Stimulated activated CD4-positive, alpha-beta T cell treated with anti-CD3 and anti-CD28 coated beads, Interleukin-1b, Interleukin-23, amount 100 ng/mL, for 1 hour (primary cell): ENCODE measurements around the gene MAMDC4.

ENCODE experiments used
- DNase-seq, 2 donors: peaks; one replicate each; pipeline ENCODE4 v3.0.0-alpha.2; 2020; ENCODE audit warnings: low read depth in 2 of 2

The MAMDC4 gene

DNA sequence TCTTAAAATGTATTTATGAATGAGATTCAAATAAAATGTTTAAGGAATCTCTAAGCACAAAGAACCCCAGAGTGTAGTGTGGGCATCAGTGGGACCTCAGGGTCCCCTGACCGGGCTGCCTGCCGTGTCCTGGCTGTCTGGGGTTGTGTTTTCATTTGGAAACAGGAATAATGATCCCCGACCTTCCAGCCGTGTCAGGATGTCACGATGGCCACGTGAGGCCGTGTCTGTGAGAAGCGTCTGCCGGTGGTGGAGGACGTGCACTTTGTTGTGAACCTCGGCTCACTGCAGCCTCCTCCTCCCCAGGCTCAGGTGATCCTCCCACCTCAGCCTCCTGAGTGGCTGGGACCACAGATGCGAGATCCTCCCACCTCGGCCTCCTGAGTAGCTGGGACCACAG, 38.5 kb downstream of the MAMDC4 start:
- DNase-seq, result no peak

DNA sequence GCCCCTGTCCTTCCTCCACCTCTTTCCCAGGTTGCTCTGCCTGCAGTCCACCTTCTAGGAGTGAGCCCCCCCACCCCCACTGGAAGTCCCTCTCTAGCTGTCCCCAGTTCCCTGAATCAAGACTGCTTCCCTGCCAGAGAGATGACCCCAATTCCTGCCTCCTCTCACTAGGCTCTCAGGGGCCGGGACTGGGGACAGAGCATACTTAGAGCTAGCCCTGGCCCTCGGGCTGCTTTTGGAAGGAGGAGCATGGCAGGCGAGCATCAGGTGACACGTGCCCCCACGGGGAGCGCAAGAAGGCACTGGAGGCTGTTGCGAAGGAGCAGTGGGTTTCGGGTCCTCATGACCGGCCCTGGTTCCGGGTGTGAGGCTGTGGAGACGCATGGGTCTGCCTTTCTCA, 43.9 kb downstream of the MAMDC4 start:
- no peak for DNase-seq

DNA sequence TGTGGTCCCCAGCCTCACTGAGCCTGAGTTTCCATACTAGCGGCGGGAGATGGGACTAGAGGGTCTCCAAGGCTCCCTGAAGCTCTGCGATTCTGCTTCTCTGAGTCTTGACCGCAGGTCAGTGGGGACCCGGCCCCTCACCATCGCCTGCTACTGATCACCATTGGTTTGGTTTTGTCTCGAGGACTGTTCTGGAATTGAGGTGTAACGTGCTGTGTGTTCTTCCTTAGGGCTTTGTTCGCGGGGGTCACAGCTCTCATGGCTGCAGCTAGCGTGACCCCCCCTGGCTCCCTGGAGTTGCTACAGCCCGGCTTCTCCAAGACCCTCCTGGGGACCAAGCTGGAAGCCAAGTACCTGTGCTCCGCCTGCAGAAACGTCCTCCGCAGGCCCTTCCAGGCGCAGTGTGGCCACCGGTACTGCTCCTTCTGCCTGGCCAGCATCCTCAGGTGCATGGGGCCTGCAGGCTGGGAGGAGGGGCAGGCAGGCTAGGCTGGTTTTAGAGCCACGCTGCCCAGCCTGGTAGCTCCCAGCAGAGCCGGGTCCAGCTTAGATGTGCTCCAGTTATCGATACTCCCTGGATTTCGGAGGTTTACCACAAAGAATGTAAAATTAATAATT, 46.4 kb downstream of the MAMDC4 start:
- DNase-seq, result no peak

DNA sequence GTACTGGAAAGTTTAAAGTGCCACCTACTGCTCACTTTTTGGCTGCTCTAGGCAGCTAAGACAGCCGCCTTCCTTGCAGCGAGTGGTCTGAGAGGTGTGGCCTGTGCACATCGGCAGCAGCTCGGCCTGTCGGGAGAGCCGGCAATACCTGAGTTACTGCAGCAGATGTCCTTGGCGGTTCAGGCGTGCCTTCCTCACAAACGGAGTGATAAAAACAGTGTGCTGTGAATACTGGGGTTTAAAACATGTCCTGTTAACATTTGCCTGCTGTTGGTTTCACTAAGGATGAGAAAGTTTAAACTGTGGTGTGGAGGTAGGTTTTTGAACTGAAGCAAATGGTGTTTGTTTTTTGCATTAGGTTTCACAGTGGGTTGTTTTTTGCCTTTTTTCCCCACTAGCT, 47.0 kb downstream of the MAMDC4 start:
- DNase-seq, result no peak

DNA sequence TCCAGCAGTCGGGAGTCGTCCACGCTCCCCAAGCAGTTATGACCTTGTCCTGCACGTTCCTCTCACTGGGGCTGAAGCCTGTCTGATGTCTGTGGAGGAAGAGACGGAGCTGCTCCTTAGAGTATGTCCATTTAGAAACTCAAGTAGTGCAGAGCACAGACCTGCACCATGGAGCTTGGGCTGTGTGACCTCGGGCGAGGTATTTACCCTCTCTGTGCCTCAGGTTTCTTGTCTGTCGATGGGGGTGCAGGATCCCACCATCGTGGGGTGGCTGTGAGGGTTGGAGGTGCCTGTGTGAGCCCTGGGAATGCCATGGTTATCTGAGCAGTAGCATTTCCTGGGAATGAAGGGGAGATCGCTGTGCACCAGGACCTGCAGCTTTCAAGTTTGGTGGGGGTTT, 48.4 kb downstream of the MAMDC4 start:
- no peak for DNase-seq

DNA sequence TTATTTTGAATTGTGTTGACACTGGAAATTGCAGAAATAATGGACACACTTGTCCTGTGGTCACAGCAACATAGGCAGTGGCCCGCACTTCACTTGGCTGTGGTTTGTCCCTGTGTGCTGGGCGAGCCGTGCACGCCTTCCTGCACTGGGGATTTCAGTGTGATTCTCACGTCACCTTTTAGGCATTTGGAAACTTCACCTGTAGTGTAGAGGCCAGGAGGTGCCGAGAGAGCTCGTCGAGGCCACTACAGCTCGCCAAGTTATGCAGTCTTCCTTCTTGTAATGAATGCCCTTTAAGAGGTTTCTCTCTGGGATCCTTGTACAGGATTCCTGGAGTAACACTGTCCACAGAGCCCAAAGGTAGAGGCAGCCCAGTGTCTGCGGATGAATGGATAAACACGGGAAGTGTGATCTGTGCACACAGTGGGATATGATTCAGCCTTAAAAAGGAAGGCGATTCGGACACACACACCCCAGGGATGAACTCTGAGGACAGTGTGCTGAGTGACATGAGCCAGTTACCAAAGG, 48.9 kb downstream of the MAMDC4 start:
- DNase-seq, result no peak

DNA sequence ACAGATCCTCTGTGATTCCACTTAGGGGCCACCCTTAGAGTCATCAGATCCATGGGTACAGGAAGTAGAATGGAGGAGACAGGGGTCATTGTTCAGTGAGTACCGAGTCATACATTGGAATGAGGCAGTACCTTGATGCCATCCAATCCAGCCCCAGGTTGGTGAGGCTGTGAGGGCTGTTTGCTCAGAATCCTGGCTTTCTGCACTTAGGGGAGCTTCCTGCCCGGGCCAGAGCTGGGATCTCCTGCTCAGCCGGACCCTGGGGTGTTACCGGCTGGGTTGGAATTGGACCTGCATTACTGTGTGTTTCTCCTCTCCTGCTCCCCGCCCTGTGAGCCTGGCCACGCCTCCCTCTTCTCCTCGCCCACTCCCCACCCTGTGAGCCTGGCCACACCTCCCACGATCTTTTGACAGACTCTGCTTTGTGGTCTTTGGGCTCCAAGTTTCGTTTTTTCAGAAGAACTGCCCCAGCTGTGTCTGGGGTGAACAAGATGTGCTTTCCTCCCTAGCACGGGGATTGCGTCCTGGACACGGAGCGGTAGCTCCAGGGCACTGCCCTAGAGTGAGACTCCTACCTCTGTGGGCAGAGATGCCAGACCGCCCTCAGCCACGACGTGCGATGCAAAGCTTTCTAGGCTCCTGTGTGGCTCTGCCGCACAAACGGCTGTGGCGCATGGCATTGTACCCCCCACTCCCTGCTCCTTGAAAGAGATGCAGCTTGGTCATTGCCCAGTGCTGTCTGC, 49.5 kb downstream of the MAMDC4 start:
- peak; percentile 30 to 61 for DNase-seq

DNA sequence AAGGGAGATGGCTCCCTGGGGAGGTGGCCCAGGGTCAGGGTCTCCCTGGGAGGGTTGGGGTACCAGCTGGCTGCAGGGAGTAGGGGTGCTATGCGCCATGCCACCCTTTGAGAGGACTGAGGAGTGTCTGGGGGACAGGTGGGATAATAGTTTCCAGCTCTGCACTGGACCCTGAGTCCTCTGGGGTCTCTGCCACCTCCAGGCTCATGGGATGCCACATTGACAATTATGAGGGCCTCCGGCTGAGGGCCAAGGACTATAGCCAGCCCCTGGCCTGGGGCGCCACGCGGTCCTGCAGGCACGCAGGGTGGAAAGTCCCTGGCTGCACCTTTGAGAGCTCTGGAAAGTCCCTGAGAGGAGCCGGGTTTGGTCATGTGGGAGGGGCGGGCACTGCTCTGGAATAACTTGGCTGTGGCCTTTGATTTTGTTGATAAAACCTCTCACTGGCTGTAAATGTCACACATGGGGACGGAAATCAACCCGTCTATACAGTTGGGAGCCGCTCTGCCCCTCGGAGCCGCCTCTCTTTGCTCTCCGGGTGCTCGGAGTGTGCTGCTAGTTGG, 50.2 kb downstream of the MAMDC4 start:
- DNase-seq, result peak; percentile 75 to 76

DNA sequence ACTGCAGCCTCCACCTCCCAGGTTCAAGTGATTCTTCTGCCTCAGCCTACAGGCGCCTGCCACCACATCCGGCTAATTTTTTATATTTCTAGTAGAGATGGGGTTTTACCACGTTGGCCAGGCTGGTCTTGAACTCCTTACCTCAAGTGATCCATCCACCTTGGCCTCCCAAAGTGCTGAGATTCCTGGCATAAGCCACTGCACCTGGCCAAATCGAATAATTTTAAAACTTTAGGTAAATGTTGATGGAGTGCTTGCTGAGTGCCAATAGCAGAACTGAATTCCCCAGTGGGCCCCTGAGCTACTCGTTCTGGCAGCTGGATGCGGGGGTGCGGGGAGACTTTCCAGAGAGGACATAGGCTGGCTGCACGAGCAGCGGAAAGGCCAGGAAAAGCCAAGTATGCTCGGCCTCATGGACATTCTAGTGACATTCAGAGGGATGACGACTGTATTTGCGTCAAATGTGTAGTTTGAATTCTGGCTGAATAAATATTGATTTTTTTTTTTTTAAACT, 51.0 kb downstream of the MAMDC4 start:
- no peak for DNase-seq

DNA sequence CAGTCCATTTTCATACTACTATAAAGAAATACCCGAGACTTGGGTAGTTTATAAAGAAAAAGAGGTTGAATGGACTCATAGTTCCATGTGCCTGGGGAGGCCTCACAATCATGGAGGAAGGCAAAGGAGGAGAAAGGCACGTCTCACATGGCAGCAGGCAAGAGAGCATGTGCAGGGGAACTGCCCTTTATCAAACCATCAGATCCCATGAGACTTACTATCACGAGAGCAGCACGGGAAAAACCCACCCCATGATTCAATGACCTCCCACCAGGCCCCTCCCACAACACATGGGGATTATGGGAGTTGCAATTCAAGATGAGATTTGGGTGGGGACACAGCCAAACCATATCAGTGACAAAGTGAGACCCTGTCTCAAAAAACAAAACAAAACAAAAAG, 54.1 kb downstream of the MAMDC4 start:
- no peak for DNase-seq

DNA sequence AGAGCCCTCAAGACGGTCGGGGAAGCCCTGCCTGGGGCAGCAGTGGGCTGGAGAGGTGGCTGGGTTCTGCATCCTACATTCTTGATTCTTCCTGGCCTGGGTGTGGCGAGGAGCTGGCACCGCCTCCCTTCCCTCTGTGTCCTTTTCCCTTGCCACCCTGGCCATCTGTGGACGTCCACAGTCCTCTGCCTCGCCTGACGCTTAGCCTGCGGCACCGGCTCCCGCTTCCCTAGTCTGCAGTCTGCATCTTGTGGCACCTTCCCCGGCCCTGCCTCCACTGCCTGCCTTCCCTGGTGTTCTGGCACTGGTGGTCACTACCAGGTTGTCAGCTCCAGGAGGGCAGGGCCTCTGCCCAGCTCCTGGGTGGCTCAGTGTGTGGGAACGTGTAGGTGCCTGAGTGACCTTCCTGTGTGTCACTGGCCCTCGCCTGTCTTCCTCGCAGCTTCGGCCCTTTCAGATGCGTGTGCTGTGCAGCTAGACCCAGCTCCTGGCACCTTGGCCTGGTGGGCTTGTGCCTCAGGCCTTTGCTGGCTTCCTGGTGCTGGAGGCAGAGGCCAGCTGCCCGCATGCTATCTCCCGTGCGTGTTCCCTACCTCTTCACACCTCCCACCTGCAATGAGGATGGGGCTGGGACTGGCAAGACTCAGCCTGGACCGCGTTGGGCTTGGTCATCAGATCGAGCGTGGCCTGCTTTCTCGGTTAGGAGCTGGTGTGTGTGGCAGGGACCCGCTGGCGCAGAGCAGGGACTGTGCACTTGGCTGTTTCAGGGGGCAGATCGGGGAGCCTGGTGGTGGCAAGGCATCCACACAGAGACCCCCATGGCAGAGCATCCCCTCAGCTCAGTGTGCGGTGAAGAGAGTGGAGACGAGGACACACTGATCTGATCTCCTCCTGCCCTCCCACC, 55.1 kb downstream of the MAMDC4 start:
- no peak for DNase-seq
